HG03378 (cell line): ENCODE results near the gene PSMC6.
"Not testable (repeated sequence)": the region's sequence is repeated elsewhere in the genome, so short reads cannot be mapped to it uniquely, and the experiment has no call there.

Experiments used
- ATAC-seq: cut with Tn5 transposase; IDR thresholded peaks from one replicate; pipeline ENCODE4 v1.9.1; 2021; ENCODE audit warnings: mild to moderate bottlenecking, moderate library complexity; ENCODE audit not compliant: unreplicated experiment

PSMC6 gene

DNA sequence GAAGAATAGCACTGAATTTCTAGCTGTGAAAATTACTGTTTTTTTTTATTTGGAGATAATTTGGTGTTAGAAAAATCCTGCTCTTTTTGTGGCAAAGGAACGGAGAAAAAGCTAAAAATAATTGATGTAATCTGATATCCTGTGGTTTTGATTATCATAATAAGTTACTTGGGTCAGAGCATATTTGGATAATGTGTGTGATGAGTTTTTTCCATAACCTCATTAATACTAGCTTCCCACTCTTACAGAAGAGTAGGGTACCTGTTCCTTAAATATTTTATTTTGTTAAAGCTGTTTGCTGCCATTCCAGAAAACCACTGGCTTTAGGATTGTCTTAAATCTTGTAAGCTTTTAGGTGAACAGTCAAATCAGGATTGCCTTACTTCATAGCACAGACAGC is 4.7 kb downstream of the PSMC6 start:
- no peak for ATAC-seq

DNA sequence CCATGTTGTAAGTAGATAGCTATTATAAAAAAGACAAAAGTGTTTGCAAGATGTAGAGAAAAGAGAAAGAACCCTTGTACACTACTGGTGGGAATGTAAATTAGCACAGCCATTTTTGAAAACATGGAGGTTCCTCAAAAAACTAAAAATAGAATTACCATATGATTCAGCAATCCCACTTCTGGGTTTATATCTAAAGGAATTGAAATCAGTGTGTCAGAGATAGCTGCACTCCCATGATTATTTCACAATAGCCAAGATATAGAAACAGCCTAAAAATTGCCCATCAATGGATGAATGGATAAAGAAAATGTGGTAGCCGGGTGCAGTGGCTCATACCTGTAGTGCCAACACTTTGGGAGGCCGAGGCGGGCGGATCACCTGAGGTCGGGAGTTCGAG is 9.2 kb downstream of the PSMC6 start:
- ATAC-seq: no peak

DNA sequence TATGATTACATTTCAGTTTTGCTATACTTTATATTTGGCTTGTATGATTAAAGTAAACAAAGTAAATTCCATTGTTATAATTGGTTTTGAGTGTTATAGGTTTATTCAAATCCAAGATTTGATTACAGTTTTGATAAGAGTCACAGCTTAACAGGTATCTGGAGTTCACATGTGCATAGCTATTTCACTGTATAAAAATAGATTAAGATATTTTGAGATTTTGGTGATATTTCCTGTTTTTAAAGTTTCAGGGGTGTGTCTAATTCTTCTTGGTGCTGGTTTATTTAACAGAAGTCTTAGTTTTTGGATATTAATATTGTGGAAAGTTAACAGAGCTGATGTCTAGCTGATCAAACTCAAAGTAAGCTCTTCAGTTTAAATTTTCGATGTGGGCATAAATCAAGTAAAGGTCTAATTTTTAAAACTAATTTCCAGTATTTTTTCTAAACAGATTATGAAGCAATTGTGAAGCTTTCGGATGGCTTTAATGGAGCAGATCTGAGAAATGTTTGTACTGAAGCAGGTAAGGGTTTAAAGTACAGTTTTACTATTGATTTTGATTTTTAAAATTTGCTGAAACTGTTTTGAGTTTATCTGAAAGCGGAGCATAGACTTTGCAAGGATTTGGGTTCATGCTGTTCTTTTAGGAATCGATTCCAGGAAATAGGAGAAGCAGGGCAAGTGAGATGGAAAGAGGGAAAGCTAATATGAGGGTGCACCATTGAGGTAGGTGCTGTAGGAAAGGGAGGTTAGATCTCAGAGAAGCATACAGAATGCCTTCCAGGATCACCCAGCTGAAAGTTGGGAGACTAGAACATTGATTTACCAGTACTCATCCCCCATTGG is 16.7 kb downstream of the PSMC6 start:
- ATAC-seq: no peak

DNA sequence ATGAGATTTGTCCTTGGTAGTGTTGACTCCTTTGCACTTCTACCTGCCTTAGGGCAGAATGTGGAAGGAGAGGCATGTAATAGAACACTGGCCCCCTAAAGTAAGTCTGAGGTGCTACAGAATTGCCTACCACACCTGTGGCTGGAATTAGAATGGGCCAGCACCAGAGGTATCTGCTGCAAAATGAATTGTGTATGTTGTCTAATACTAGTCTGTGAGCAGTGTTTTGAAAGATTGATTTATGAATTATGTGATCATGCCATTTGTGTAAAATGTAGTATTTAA is 17.3 kb downstream of the PSMC6 start:
- no peak for ATAC-seq

GRCh38 chr14:52727509-52727908 is 20.5 kb downstream of the PSMC6 start:
- not testable (repeated sequence) for ATAC-seq

DNA sequence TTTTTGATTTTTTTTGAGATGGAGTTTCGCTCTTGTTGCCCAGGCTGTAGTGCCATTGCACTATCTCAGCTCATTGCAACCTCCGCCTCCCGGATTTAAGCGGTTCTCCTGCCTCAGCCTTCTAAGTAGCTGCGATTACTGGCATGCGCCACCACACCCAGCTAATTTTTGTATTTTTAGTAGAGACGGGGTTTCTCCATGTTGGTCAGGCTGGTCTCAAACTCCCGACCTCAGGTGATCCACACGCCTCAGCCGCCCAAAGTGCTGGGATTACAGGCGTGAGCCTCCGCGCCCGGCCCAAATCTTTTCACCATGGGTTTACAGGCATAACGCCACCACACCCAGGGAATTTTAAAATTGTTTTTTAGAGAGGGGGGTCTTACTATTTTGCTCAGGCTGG is 22.0 kb downstream of the PSMC6 start:
- ATAC-seq: not testable (repeated sequence)

GRCh38 chr14:52729585-52729924 is 22.6 kb downstream of the PSMC6 start:
- ATAC-seq: no peak

DNA sequence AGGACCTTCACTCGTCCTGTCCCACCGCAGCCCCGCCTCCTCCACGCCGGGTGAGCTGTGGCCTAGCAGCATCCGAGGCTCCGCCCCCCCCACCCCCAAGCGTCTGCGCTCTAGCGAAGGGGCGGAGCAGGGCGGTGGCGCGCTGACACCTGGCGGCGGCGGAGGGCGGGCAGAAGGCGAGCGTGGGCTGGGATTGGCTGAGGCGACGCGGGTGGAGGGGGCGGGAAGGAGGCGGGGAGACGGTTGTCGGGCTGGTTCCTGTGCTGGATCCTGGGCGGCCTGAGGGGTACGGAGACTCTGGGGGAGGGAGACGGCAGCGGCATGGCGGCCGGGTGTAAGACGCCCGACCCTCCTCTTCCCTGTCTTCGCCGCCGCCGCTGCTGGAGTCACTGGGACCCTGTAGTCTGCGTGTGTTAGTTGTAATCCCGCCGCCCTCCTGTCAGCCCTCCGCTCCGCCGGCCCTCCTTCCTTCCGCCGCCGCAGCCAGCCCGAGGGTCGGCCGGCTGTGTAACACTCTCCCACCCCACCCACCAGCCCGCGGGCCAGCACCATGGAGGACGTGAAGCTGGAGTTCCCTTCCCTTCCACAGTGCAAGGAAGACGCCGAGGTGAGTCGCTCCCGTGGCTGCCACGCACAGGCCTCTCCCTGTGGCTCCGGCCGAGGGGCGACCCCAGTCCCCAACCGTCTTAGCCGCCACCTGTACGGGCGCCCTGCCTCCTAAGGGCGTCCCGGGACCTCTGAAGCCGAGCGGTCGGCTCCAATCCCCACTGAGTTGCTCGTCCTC is 23.1 kb downstream of the PSMC6 start, which contains the start of gene STYX:
TSS of gene STYX (plus strand) at position 242 of the 784 bp plus-strand sequence. CDS start at position 551, 309 bp downstream.
- peak; percentile 88 for ATAC-seq

DNA sequence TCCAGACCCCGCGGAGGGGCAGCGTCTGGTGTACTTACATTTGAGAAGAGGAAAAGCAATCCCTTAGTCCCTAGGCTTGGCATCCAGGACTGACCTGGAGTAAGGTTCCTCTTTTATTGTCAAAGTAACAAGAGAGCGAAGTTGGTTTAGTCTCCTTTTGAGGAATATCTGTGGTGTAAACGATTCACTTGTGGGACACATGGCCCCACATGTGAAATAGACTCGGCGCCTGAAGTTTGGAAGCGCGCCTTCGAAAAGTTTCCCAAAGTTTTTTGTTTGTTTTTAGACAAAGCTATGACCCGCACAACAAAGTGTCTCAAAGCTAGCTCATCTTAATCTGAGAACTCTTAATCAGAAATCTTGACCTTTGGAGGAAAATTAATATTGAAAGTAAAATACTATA is 23.7 kb downstream of the PSMC6 start:
- ATAC-seq: no peak

GRCh38 chr14:52733824-52734223 is 26.8 kb downstream of the PSMC6 start:
- no peak for ATAC-seq

DNA sequence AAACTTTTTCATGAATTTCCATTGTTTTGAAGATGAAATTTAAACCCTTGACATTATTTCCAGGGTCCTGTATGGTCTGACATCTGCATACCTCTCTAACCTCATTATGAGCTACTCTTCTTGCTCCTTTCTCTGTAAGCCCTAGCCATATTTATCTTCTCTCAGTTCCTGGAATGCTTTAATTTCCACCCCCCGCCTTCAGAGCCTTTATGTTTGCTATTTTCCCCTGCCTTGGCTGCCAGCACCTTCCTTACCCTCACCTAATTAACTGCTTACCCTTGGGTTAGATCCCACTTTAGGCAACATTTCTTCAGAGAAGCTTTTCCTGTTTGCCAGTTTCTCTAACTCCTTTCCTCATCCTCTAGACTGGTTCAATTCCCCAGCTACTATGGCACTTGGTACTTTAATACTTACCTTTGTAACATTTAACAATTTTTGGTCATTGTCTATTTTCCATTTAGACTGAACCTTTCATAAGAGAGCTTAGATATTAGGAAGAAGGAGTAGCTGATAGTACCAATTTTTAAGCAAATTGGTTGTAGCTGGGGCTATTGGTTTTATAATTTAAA is 29.0 kb downstream of the PSMC6 start:
- ATAC-seq: no peak

GRCh38 chr14:52738409-52738808 is 31.4 kb downstream of the PSMC6 start:
- no peak for ATAC-seq

GRCh38 chr14:52740751-52741150 is 33.8 kb downstream of the PSMC6 start:
- no peak for ATAC-seq

GRCh38 chr14:52741865-52742264 is 34.9 kb downstream of the PSMC6 start:
- peak; percentile 37 for ATAC-seq

- ATAC-seq: no peak
Measured at GRCh38 chr14:52748647-52749292, 41.8 kb downstream of the PSMC6 start.

DNA sequence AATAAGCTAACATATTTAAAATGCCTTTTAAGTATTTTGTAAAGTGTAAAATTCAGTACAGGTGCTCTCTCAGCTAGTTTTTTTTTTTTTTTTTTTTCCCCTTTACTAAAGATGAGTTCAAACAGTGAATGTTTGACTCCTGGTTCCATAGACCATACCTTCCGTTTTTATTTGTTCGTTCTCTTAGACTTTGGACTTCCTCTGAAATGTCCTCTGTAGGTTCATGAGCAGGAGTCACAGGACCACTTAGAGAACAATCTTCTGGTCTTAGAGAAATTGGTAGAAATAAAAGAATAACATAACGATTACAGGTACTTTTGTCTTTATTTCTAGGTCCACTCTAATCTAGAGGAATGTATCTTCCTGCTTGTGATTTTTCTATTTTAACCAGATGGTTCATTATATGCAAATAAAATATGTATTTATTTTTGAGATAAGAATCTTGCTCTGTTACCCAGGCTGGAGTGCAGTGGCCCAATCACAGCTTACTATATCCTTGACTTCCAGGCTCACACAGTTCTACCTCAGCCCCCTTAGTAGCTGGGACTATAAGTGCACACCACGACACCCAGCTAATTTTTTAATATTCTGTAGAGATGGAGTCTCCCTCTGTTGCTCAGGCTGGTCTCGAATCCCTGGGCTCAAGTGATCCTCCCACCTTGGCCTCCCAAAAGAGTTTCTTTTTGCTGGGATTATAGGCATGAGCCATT is 48.8 kb downstream of the PSMC6 start:
- ATAC-seq: no peak

DNA sequence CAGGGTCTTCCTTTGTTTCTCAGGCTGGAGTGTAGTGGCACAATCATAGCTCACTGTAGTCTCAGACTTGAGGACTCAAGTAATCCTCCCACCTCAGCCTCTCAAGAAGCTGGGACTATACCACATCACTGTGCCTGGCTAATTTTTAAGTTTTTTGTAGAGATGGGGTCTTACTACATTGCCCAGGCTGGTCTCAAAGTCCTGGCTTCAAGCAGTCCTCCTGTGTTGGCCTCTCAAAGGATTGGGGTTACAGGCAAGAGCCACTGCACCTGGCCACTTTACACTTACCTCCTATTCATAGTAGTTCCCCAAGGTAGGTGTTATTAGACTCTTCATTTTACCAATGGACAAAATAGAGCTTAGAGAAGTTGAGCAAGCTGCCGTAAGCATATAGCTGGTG is 52.1 kb downstream of the PSMC6 start:
- ATAC-seq: no peak

GRCh38 chr14:52762923-52763322 is 55.9 kb downstream of the PSMC6 start:
- ATAC-seq: not testable (repeated sequence)

GRCh38 chr14:52767058-52767833 is 60.2 kb downstream of the PSMC6 start:
- no peak for ATAC-seq

GRCh38 chr14:52769887-52770286 is 62.9 kb downstream of the PSMC6 start:
- ATAC-seq: no peak
